ENCODE results near the gene MTHFSD. TPM values are rescaled to one million over a fixed set of nuclear protein-coding genes. Genes with fewer than 3 reads are reported as not detected.

MTHFSD gene
- total and polyA plus RNA-seq, 2 of the 8 experiments (the other 6 are each of a cell fraction or from before 2014, with no cell fraction given), result 7.1 to 9.8 TPM

- no peak overlapping the region for H3K18ac ChIP-seq (ENCODE audit: extremely low read depth, low read length)
- no peaks in the 10 kb centered on the region for H3K36me3 ChIP-seq (ENCODE audit: control insufficient read depth in 2 of 4, insufficient read depth in 4 of 4, low read length in 3 of 4)
- H2AK5ac ChIP-seq (ENCODE audit: low read depth, low read length), result no peak overlapping the region
- H4K20me1 ChIP-seq (replicated peaks in 1 of 2; ENCODE audit: control insufficient read depth in 1 of 2, insufficient read depth in 2 of 2, low read length in 2 of 2), result no peaks in the 10 kb centered on the region
- no peak overlapping the region for H3K23ac ChIP-seq (ENCODE audit: insufficient read length)
- no peak overlapping the region for H3K56ac ChIP-seq (replicated peaks; ENCODE audit: insufficient read length, low read depth, low read length)
- peaks cover 9 to 10% of the 10 kb centered on the region in 2 experiments for H3K9me3 ChIP-seq (ENCODE audit: insufficient read depth in 2 of 2, low read depth in 1 of 2, low read length in 1 of 2)
- no peak overlapping the region for H2AFZ ChIP-seq (ENCODE audit: low read length)
- WGBS, 2 experiments (ENCODE audit: extremely low coverage in 1 of 2, insufficient coverage in 1 of 2, insufficient read length in 1 of 2, insufficient replicate concordance in 2 of 2, low coverage in 1 of 2, low lambda C conversion rate in 2 of 2, missing lambda C conversion rate in 1 of 2), result 87% methylated on average over 3 of the region's 3 CpGs; no CpG with 5 or more reads in 1 of the 2 experiments
- peaks cover 3% of the 10 kb centered on the region; the same call in 1 of the 2 replicates for H3K23me2 ChIP-seq (ENCODE audit: low read depth, low read length)
- no peak overlapping the region for H2BK12ac ChIP-seq (ENCODE audit: low read depth, low read length)
- FAIRE-seq, result no peak
- H3K4me1 ChIP-seq (replicated peaks in 1 of 4; ENCODE audit: control insufficient read depth in 3 of 4, insufficient read depth in 4 of 4, low read length in 3 of 4), result peaks cover 0 to 4% (median 0%) of the 10 kb centered on the region in 4 experiments; a peak in 1 of 7 replicates
- POLR2A ChIA-PET (ENCODE audit: partially characterized antibody), result no interaction called here
- CTCF ChIA-PET (ENCODE audit: partially characterized antibody), result interaction anchor here (1.2 to 2.5 kb wide), 2 partner anchors 229 to 433 kb away, joined by 8 to 9 read pairs; no protein-coding TSS in a partner anchor
- H4K8ac ChIP-seq (ENCODE audit: extremely low read depth, insufficient read depth, low read length), result no peak overlapping the region; the same call in 1 of the 2 replicates
- no peak overlapping the region for H2BK20ac ChIP-seq (ENCODE audit: low read length)
- no peak overlapping the region for H4K5ac ChIP-seq (ENCODE audit: insufficient read length, low read depth, low read length)
- no peak overlapping the region for H3K4ac ChIP-seq (replicated peaks; ENCODE audit: insufficient read length, low read depth, low read length)
- H3K27me3 ChIP-seq (replicated peaks in 1 of 4; ENCODE audit: control insufficient read depth in 3 of 4, extremely low read depth in 1 of 4, insufficient read depth in 3 of 4, low read length in 3 of 4), result peaks cover 0 to 10% (median 3%) of the 10 kb centered on the region in 4 experiments; a peak in 2 of 7 replicates
- no peaks in the 10 kb centered on the region for H3K79me2 ChIP-seq (ENCODE audit: control insufficient read depth in 1 of 2, insufficient read depth in 2 of 2, low read length in 2 of 2)
- H3K9ac ChIP-seq (replicated peaks in 1 of 4; ENCODE audit: extremely low read depth in 1 of 4, low read depth in 3 of 4, low read length in 3 of 4), result no peak overlapping the region
- no peak overlapping the region for H3K4me3 ChIP-seq (ENCODE audit: extremely low read depth in 1 of 4, insufficient read depth in 2 of 4, low read depth in 3 of 4, low read length in 4 of 4)
- no peak overlapping the region for H2BK120ac ChIP-seq (replicated peaks; ENCODE audit: low read depth, low read length)
- TF ChIP-seq KDM4A (IDR thresholded peaks at IDR 0.05; ENCODE audit: low read depth, low read length, severe bottlenecking), result no peak
- TF ChIP-seq JUN (IDR thresholded peaks at IDR 0.05; ENCODE audit: low read depth, low read length), result no peak
- no peak for TF ChIP-seq ATF3 (IDR thresholded peaks at IDR 0.05; ENCODE audit: insufficient read depth, low read depth, low read length)
- TF ChIP-seq POU5F1 (IDR thresholded peaks at IDR 0.05; ENCODE audit: low read depth, low read length), result no peak
- TF ChIP-seq PHF8 (conservative IDR thresholded peaks at IDR 0.05; ENCODE audit: low read depth, low read length), result no peak
- no peak for TF ChIP-seq CHD1 (IDR thresholded peaks at IDR 0.05; ENCODE audit: low read depth, low read length)
- no peak for TF ChIP-seq MAFK (IDR thresholded peaks at IDR 0.05; ENCODE audit: low read depth, low read length)
- no peak for TF ChIP-seq SIX5 (IDR thresholded peaks at IDR 0.05; ENCODE audit: low read depth, low read length)
- no peak for TF ChIP-seq CHD2 (IDR thresholded peaks at IDR 0.05; ENCODE audit: low read length)
- DNase-seq (ENCODE audit: low read depth in 1 of 2, low spot score in 2 of 2), result no peak
- no peak overlapping the region for H3K27ac ChIP-seq (ENCODE audit: low read depth, low read length)
- no peak overlapping the region for H3K14ac ChIP-seq (ENCODE audit: insufficient read length)
- no peak overlapping the region for H2BK15ac ChIP-seq (ENCODE audit: low read length)
- H3K79me1 ChIP-seq (ENCODE audit: low read depth, low read length), result no peaks in the 10 kb centered on the region
- H3K4me2 ChIP-seq (ENCODE audit: insufficient read depth in 1 of 2, low read depth in 2 of 2, low read length in 2 of 2), result no peak overlapping the region
- H2BK5ac ChIP-seq (ENCODE audit: low read depth, low read length), result no peak overlapping the region
- no peak overlapping the region for H4K91ac ChIP-seq (replicated peaks; ENCODE audit: insufficient read length, low read length)
Measured at GRCh38 chr16:86481607-86482006, 73.4 kb downstream of the MTHFSD start.

Data from H1 (cell line).